ENCODE measurements around the gene FBXO31.
"Not testable (repeated sequence)": the region's sequence is repeated elsewhere in the genome, so short reads cannot be mapped to it uniquely, and the experiment has no call there.

The FBXO31 gene

GRCh38 chr16:87384162-87384874, 742 bp upstream of the FBXO31 start:
- peak; percentile 91 for DNase-seq

- peak; percentile 20 for DNase-seq
Measured at GRCh38 chr16:87382023-87382785, 1.4 kb downstream of the FBXO31 start.

- no peak for DNase-seq
Measured at GRCh38 chr16:87380881-87381280, 2.7 kb downstream of the FBXO31 start.

- DNase-seq, result no peak
Measured at GRCh38 chr16:87380403-87380802, 3.2 kb downstream of the FBXO31 start.

GRCh38 chr16:87379312-87379752, 4.2 kb downstream of the FBXO31 start:
- peak; percentile 27 for DNase-seq

GRCh38 chr16:87376660-87377059, 6.9 kb downstream of the FBXO31 start:
- no peak for DNase-seq

- DNase-seq, result no peak
Measured at GRCh38 chr16:87375426-87376135, 8.0 kb downstream of the FBXO31 start.

GRCh38 chr16:87374313-87374712, 9.3 kb downstream of the FBXO31 start:
- no peak for DNase-seq

- no peak for DNase-seq
Measured at GRCh38 chr16:87372305-87372704, 11.3 kb downstream of the FBXO31 start.

GRCh38 chr16:87371261-87371866, 12.2 kb downstream of the FBXO31 start:
- DNase-seq, result no peak

- DNase-seq, result no peak
Measured at GRCh38 chr16:87369796-87370719, 13.5 kb downstream of the FBXO31 start.

GRCh38 chr16:87369117-87369765, 14.3 kb downstream of the FBXO31 start:
- DNase-seq, result no peak

- no peak for DNase-seq
Measured at GRCh38 chr16:87368029-87368770, 15.4 kb downstream of the FBXO31 start.

- no peak for DNase-seq
Measured at GRCh38 chr16:87367529-87367928, 16.0 kb downstream of the FBXO31 start.

GRCh38 chr16:87366930-87367329, 16.6 kb downstream of the FBXO31 start:
- no peak for DNase-seq

- DNase-seq, result no peak
Measured at GRCh38 chr16:87366288-87366687, 17.3 kb downstream of the FBXO31 start.

- DNase-seq, result no peak
Measured at GRCh38 chr16:87365021-87365713, 18.4 kb downstream of the FBXO31 start.

- no peak for DNase-seq
Measured at GRCh38 chr16:87363771-87364455, 19.7 kb downstream of the FBXO31 start.

- DNase-seq, result not testable (repeated sequence)
Measured at GRCh38 chr16:87362828-87363559, 20.6 kb downstream of the FBXO31 start.
